ENCODE data around the gene HCRTR1. TPM values are rescaled to one million over a fixed set of nuclear protein-coding genes. Genes with fewer than 3 reads are reported as not detected.

HCRTR1 gene
- total and polyA plus RNA-seq, 10 of the 15 experiments (the other 5 are each of a cell fraction or from before 2014, with no cell fraction given): not detected

DNA sequence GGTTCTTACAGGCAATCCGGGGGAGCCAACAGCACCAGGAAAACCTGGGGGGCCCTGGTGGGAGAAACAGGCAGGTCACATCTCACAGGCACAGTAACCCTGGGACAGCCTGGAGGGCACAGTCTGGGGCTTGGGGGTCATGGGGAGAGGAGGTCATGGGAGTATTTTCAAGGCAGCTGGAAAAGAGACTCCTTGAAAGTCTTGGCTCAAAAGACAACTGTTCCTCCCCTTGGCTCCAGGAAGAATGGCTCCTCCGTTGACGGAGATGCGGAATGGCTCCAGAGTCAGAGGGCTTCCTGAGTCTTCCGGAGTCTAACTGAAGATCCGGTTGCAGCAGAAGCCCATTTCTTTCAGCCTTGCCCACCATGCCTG is 53.1 kb downstream of the HCRTR1 start:
- in situ Hi-C loops (cut with MboI): no loop called here
- no peaks in the 10 kb centered on the region for H3K36me3 ChIP-seq (ENCODE audit: control insufficient read depth in 2 of 2, insufficient read depth in 2 of 2, low read length in 1 of 2)
- ATAC-seq (no peak), DNase-seq (ENCODE audit: low read depth, low spot score) (no peak), FAIRE-seq (no peak)
- no peak overlapping the region for H3K4me3 ChIP-seq
- ChIA-PET SMC1A (ENCODE audit: uncharacterized antibody, unreplicated experiment) (no interaction called here), CTCF (interaction anchor here (1.1 to 2.1 kb wide), 2 partner anchors 34 to 75 kb away, joined by 3 to 7 read pairs; no protein-coding TSS in a partner anchor), RAD21 (ENCODE audit: unreplicated experiment) (interaction anchor here (1.2 kb wide), 1 partner anchor 37 kb away, joined by 3 read pairs; no protein-coding TSS in a partner anchor), POLR2A (no interaction called here)
- intact Hi-C loops (cut with micrococcal nuclease; ENCODE audit: unreplicated experiment): no loop called here
- H3K4me2 ChIP-seq (ENCODE audit: control insufficient read depth, insufficient read depth): no peak overlapping the region
- no peaks in the 10 kb centered on the region for H4K20me1 ChIP-seq (ENCODE audit: control insufficient read depth, insufficient read depth)
- no peaks in the 10 kb centered on the region for H3K9me3 ChIP-seq (replicated peaks; ENCODE audit: control insufficient read depth, insufficient read depth, low read length)
- BruUV-seq (replicated peaks): no TSS peak
- H3K79me2 ChIP-seq (ENCODE audit: control insufficient read depth, insufficient read depth, low read length): no peaks in the 10 kb centered on the region
- WGBS (ENCODE audit: insufficient coverage, insufficient replicate concordance, low lambda C conversion rate, missing lambda C conversion rate): 75% methylated on average over 6 of the region's 6 CpGs
- TF ChIP-seq EP300 (IDR thresholded peaks at IDR 0.05; ENCODE audit: borderline replicate concordance in 1 of 2, control insufficient read depth in 1 of 2, low read depth in 2 of 2, low read length in 2 of 2) (no peak), MTA2 (IDR thresholded peaks at IDR 0.05; ENCODE audit: low read depth) (no peak), ZNF207 (IDR thresholded peaks at IDR 0.05; ENCODE audit: borderline replicate concordance) (no peak), SREBF2 (IDR thresholded peaks at IDR 0.05; ENCODE audit: low read length) (no peak), ZNF217 (IDR thresholded peaks at IDR 0.05) (no peak), NR2C1 (IDR thresholded peaks at IDR 0.05) (no peak), RAD51 (IDR thresholded peaks at IDR 0.05) (no peak), STAT1 (conservative IDR thresholded peaks at IDR 0.05) (no peak), REST (IDR thresholded peaks at IDR 0.05; ENCODE audit: low read depth, low read length) (no peak), ZBTB4 (CRISPR knock-in tag; IDR thresholded peaks at IDR 0.05) (no peak), HSF1 (IDR thresholded peaks at IDR 0.05; ENCODE audit: low read depth, low read length) (no peak), CBX5 (IDR thresholded peaks at IDR 0.05; ENCODE audit: low read depth) (no peak), NR2C2 (IDR thresholded peaks at IDR 0.05; ENCODE audit: borderline replicate concordance, control insufficient read depth, insufficient read length, low read depth) (no peak), ZNF622 (IDR thresholded peaks at IDR 0.05) (no peak), SMC3 (IDR thresholded peaks at IDR 0.05; ENCODE audit: borderline replicate concordance, low read length) (no peak), DPF2 (IDR thresholded peaks at IDR 0.05) (no peak), SIX5 (IDR thresholded peaks at IDR 0.05; ENCODE audit: low read depth, low read length, severe bottlenecking) (no peak)
- H3K27ac ChIP-seq (ENCODE audit: control insufficient read depth, insufficient read depth): no peak overlapping the region
- H2AFZ ChIP-seq (ENCODE audit: control insufficient read depth, low read depth, low read length): no peak overlapping the region
- no peak overlapping the region for H3K9ac ChIP-seq (ENCODE audit: control insufficient read depth, insufficient read depth, low read length)
- H3K27me3 ChIP-seq (replicated peaks in 1 of 2; ENCODE audit: control insufficient read depth in 2 of 2, insufficient read depth in 2 of 2, low read length in 1 of 2): 0 out of 4 replicates have a peak, but pooled peaks cover 0 to 1% of the 10 kb centered on the region in 2 experiments
- H3K4me1 ChIP-seq (ENCODE audit: control insufficient read depth, insufficient read depth, low read length): no peaks in the 10 kb centered on the region
